ENCODE results near the gene GABRP. TPM values are rescaled to one million over a fixed set of nuclear protein-coding genes. Genes with fewer than 3 reads are reported as not detected.

The GABRP gene
- total and polyA plus RNA-seq, 4 donors: 0.08 to 0.17 TPM; not detected in 2

DNA sequence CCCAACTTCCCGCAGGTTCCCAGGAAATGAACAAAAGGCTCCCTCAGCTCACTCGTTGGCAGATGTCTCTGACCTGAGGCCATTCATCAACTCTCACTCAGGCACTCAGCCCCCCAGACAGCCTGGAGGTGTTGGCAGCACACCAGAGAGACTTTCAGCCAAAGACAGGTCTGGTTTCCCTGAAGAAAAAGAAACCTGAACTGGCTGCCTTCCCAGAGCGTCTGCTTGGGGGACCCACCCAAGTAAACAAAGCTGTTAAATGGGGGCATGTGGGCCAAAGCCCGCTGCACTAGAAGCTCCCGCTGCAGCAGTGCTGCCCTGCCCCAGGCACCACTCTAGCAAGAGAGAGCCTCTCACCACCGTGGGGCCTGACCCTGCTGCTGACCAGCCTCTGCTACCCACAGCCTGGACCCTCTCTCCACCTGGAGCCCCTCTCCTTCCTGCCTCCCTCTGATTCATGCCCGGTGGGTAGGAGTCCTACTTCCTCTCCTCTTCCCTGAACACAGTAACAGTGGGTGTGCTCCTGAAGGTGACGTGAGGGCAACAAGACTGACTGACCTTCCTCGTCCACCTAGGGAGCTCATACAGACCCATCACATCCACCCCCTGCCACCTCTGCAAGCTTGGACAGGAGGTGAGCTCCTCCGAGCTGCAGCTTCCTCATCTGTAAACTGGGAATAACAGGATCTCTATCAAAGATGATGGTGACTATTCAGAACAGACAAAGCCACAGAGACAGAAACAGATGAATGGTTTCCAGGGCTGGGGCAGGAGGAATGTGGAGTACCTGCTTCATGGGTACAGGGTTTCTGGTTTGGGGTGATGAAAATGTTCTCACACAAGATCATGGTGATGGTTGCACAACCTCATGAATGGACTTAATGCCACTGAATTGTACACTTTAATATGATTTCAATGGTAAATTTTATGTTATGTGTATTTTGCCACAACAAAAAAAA is 31.0 kb upstream of the GABRP start:
- Histone ChIP-seq H3K9me3 (ENCODE audit: control insufficient read depth in 4 of 4, low read length in 3 of 4) (no peaks in the 10 kb centered on the region), H3K27me3 (ENCODE audit: control insufficient read depth in 4 of 4, insufficient read depth in 4 of 4, low read length in 3 of 4) (peaks cover 0 to 9% (median 2%) of the 10 kb centered on the region in 4 donors), H3K4me3 (ENCODE audit: low read depth in 1 of 3, low read length in 3 of 3) (no peak overlapping the region), H3K36me3 (ENCODE audit: control insufficient read depth in 4 of 4, insufficient read depth in 3 of 4, low read depth in 1 of 4, low read length in 3 of 4) (no peaks in the 10 kb centered on the region), H3K4me1 (ENCODE audit: control insufficient read depth in 4 of 4, insufficient read depth in 4 of 4, low read length in 3 of 4) (no peaks in the 10 kb centered on the region), H3K27ac (ENCODE audit: low read depth in 1 of 2, low read length in 2 of 2) (no peak overlapping the region), H3K9ac (ENCODE audit: low read depth in 1 of 2, low read length in 2 of 2) (no peak overlapping the region)
- DNase-seq (ENCODE audit: low spot score): no peak
- TF ChIP-seq JUND (IDR thresholded peaks at IDR 0.05) (no peak), FOXA1 (IDR thresholded peaks at IDR 0.05) (no peak), RAD21 (IDR thresholded peaks at IDR 0.05) (no peak), NR2F2 (IDR thresholded peaks at IDR 0.05) (no peak), FOXA2 (IDR thresholded peaks at IDR 0.05) (no peak), SP1 (IDR thresholded peaks at IDR 0.05) (no peak), HNF4G (IDR thresholded peaks at IDR 0.05) (no peak), YY1 (IDR thresholded peaks at IDR 0.05) (no peak), EGR1 (IDR thresholded peaks at IDR 0.05; ENCODE audit: low read depth in 2 of 2) (no peak), TAF1 (conservative IDR thresholded peaks at IDR 0.05) (no peak), GABPA (IDR thresholded peaks at IDR 0.05 in 1 of 2, conservative IDR thresholded peaks at IDR 0.05 in 1 of 2) (no peak), RXRA (IDR thresholded peaks at IDR 0.05) (no peak)
- TF ChIP-seq, protein P1, sequence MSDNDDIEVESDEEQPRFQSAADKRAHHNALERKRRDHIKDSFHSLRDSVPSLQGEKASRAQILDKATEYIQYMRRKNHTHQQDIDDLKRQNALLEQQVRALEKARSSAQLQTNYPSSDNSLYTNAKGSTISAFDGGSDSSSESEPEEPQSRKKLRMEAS (IDR thresholded peaks at IDR 0.05): no peak
- TF ChIP-seq, protein P2, sequence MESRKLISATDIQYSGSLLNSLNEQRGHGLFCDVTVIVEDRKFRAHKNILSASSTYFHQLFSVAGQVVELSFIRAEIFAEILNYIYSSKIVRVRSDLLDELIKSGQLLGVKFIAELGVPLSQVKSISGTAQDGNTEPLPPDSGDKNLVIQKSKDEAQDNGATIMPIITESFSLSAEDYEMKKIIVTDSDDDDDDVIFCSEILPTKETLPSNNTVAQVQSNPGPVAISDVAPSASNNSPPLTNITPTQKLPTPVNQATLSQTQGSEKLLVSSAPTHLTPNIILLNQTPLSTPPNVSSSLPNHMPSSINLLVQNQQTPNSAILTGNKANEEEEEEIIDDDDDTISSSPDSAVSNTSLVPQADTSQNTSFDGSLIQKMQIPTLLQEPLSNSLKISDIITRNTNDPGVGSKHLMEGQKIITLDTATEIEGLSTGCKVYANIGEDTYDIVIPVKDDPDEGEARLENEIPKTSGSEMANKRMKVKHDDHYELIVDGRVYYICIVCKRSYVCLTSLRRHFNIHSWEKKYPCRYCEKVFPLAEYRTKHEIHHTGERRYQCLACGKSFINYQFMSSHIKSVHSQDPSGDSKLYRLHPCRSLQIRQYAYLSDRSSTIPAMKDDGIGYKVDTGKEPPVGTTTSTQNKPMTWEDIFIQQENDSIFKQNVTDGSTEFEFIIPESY (IDR thresholded peaks at IDR 0.05): no peak
- TF ChIP-seq, protein P3, sequence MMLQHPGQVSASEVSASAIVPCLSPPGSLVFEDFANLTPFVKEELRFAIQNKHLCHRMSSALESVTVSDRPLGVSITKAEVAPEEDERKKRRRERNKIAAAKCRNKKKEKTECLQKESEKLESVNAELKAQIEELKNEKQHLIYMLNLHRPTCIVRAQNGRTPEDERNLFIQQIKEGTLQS (IDR thresholded peaks at IDR 0.05): no peak
- TF ChIP-seq, protein P4, sequence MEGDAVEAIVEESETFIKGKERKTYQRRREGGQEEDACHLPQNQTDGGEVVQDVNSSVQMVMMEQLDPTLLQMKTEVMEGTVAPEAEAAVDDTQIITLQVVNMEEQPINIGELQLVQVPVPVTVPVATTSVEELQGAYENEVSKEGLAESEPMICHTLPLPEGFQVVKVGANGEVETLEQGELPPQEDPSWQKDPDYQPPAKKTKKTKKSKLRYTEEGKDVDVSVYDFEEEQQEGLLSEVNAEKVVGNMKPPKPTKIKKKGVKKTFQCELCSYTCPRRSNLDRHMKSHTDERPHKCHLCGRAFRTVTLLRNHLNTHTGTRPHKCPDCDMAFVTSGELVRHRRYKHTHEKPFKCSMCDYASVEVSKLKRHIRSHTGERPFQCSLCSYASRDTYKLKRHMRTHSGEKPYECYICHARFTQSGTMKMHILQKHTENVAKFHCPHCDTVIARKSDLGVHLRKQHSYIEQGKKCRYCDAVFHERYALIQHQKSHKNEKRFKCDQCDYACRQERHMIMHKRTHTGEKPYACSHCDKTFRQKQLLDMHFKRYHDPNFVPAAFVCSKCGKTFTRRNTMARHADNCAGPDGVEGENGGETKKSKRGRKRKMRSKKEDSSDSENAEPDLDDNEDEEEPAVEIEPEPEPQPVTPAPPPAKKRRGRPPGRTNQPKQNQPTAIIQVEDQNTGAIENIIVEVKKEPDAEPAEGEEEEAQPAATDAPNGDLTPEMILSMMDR (IDR thresholded peaks at IDR 0.05; ENCODE audit: low read depth, low read length, missing input control): no peak
- TF ChIP-seq, protein P5, sequence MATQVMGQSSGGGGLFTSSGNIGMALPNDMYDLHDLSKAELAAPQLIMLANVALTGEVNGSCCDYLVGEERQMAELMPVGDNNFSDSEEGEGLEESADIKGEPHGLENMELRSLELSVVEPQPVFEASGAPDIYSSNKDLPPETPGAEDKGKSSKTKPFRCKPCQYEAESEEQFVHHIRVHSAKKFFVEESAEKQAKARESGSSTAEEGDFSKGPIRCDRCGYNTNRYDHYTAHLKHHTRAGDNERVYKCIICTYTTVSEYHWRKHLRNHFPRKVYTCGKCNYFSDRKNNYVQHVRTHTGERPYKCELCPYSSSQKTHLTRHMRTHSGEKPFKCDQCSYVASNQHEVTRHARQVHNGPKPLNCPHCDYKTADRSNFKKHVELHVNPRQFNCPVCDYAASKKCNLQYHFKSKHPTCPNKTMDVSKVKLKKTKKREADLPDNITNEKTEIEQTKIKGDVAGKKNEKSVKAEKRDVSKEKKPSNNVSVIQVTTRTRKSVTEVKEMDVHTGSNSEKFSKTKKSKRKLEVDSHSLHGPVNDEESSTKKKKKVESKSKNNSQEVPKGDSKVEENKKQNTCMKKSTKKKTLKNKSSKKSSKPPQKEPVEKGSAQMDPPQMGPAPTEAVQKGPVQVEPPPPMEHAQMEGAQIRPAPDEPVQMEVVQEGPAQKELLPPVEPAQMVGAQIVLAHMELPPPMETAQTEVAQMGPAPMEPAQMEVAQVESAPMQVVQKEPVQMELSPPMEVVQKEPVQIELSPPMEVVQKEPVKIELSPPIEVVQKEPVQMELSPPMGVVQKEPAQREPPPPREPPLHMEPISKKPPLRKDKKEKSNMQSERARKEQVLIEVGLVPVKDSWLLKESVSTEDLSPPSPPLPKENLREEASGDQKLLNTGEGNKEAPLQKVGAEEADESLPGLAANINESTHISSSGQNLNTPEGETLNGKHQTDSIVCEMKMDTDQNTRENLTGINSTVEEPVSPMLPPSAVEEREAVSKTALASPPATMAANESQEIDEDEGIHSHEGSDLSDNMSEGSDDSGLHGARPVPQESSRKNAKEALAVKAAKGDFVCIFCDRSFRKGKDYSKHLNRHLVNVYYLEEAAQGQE (IDR thresholded peaks at IDR 0.05): no peak
- 62% methylated on average over 10 of the region's 10 CpGs for WGBS
